GM21786 (cell line): ENCODE data around the gene TRAPPC12.
"Not testable (repeated sequence)": the region's sequence is repeated elsewhere in the genome, so short reads cannot be mapped to it uniquely, and the experiment has no call there.

Experiments
- ATAC-seq: cut with Tn5 transposase; IDR thresholded peaks from one replicate; pipeline ENCODE4 v1.9.1; 2021; ENCODE audit not compliant: unreplicated experiment

The TRAPPC12 gene

DNA sequence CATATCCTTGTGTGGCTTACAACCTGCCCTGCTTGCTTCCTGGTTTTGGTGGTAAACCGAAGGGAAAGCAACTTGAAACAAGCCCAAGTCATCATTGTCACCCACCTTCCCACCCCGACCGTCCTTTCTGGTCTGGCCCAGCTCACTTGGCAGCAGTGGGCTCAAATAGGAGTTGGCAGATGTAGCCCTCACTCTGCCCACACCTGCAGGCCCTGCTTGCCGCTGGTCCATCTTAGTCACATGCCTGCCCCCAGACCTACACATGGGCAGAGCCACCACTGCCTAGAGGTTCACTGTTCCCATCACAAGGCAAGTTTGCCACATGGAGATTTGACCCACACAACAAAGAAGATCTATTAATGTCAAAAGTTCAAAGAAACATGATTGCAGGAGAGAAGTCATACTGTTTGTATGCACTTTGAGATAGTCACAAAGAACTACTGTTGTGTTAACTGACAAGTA lies 11.2 kb upstream of the TRAPPC12 start:
- no peak for ATAC-seq

DNA sequence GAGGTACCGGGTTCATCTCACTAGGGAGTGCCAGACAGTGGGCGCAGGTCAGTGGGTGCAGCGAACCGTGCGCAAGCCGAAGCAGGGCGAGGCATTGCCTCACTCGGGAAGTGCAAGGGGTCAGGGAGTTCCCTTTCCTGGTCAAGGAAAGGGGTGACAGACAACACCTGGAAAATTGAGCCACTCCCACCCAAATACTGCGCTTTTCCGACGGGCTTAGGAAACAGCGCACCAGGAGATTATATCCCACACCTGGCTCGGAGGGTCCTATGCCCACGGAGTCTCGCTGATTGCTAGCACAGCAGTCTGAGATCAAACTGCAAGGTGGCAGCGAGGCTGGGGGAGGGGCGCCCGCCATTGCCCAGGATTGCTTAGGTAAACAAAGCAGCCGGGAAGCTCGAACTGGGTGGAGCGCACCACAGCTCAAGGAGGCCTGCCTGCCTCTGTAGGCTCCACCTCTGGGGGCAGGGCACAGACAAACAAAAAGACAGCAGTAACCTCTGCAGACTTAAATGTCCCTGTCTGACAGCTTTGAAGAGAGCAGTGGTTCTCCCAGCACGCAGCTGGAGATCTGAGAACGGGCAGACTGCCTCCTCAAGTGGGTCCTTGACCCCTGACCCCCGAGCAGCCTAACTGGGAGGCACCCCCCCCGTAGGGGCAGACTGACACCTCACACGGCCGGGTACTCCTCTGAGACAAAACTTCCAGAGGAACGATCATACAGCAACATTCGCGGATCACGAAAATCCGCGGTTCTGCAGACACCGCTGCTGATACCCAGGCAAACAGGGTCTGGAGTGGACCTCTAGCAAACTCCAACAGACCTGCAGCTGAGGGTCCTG lies 9.9 kb upstream of the TRAPPC12 start:
- not testable (repeated sequence) for ATAC-seq

DNA sequence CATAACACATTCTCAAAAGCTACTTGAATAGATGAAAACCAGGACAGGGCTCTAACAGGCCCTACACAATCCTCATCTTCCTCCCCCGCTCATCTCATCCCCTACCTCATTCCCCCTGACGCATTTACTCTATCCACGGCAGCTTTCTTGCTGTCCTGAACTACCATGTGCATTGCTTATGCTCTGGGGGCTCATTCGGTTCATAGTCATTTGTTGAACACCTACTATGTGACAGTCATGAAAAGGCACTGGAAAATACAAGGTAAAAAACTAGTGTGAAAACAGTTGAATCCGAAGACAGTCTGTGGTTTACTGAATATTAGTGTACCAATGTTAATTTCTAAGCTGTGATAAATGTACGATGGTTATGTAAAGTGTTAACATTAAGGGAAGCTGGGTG lies 2.7 kb upstream of the TRAPPC12 start:
- no peak for ATAC-seq

DNA sequence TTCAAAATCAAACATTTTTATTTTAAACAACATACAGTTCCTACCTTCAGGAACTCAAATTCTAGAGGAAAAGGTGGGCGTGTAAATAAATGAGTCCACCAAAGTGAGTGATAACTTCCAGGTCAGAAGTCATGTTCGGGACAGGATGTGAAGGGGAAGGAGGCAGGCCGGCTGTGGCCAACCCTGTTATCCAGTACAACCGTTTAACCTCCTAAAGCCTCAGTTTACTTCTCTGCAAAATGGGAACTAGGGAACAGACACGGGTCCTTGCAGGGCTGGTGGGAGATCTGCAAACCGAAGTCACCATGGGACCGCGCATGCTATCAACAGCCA lies 2.2 kb upstream of the TRAPPC12 start:
- ATAC-seq: peak; percentile 6

DNA sequence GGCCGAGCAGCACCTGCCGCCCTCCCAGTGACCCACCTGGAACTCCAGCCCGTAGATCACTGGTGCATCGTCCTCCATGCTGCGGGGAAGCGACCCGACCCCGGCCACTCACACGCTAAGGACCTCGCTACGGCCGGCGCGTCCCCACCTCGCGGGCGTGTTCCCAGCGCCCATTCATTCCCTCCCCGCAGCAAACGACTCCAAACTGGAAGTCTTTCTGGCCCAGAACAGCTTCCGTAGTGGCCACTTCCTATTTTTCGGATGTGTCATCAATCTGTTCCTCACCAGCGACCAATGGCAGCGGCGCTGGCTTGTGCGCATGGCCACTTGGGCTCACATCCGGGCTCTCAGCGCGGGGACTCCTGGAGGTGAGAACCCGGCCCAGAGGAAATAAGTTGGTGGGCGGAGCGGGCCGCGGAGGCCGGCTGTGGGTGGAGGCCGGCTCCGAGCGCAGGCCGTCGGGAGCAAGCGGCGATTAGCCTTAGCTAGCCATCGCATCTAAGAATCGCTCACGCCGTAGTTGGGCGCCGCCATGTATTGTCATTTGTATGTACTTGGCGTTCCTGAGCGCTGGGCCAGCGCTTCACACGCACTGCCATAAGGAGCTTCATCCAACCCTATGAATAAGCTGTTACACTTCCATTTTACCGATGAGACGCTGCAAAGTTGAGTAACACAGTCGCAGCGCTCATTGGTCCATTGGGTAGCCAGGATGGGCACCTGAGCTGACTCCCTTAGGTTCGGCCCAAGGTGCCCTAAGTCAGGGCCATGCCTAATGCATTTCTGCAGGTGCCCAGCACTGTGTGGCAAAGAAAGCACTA lies 1.7 kb upstream of the TRAPPC12 start, which contains the start of gene EIPR1:
Gene EIPR1, minus strand, starts transcription at position 207 of the 821 bp plus-strand sequence. Its CDS starts 129 bp downstream, at position 78.
- peak; percentile 81 for ATAC-seq

DNA sequence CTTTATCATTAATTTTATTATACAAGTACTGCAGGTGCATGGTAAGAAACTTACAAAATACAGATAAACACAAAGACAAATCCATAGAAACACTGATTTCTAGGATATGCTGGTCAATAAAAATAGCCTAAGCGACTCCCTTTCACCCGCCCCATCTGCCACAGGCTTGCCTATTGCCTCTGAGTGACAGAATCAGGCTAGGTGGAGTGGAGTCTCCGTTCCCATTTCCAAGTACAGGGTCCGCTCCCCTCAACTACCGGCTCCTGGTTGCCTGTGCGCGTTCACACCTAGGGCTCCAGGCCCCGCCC lies 201 bp upstream of the TRAPPC12 start:
- no peak for ATAC-seq

DNA sequence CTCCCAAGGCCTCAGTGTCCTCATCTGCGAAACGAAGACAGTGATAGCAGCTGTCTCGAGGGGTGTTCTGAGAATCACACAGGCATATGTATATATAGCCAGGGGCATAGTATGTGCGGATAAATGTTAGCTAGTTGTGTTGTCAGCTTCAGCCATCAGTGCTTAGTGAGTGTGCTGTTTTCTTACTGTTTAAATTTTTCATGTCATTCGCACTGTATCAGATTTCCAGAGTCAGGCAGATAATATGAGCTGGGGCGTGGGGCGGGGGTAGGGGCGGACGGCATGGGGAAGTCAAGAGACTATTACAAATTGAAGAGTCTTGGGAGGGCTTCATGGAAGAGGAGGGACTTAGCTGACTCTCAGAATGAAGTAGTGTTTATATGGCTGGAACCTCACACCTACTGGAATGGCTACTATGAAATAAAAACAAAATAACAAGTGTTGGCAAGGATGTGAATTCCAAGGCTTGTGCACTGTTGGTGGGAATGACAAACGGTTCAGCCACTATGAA lies 7.0 kb downstream of the TRAPPC12 start:
- no peak for ATAC-seq

DNA sequence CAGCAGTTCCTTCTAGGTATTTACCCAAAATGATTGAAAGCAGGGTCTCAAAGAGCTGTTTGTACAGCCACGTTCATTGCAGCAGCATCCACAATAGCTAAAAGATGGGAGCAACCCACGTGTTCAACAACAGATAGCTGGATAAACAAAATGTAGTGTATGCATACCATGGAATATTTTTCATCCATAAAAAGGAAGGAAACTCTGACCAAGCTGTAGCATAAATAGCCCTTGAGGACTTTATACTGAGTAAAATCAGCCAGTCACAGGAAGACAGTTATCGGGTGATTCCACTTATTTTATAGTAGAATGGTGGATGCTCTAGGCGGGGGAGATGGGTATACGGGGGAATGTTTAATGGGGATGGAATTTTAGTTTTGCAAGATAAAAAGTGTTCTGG lies 7.5 kb downstream of the TRAPPC12 start:
- no peak for ATAC-seq

DNA sequence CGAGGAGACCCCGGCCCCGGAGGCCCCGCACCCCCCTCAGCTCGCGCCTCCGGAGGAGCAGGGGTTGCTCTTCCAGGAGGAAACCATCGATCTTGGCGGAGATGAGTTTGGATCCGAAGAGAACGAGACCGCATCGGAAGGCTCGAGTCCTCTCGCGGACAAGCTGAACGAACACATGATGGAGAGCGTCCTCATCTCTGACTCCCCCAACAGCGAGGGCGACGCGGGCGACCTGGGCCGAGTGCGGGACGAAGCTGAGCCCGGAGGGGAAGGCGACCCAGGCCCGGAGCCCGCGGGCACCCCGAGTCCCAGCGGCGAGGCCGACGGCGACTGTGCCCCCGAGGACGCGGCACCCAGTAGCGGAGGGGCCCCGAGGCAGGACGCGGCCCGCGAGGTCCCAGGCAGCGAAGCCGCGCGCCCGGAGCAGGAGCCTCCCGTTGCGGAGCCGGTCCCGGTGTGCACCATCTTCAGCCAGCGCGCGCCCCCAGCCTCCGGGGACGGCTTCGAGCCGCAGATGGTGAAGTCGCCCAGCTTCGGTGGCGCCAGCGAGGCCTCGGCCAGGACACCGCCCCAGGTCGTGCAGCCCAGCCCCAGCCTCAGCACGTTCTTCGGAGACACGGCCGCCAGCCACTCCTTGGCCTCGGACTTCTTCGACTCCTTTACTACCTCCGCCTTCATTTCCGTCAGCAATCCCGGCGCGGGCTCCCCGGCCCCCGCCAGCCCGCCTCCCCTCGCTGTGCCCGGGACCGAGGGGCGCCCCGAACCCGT lies 8.3 kb downstream of the TRAPPC12 start:
- no peak for ATAC-seq

DNA sequence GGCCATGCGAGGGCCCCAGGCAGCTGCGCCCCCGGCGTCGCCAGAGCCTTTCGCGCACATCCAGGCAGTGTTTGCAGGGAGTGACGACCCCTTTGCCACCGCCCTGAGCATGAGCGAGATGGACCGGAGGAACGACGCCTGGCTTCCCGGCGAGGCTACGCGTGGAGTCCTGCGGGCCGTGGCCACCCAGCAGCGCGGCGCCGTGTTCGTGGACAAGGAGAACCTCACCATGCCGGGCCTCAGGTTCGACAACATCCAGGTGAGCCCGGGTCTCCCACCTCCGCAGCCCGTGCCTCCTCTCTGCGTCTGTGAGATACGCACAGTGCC lies 8.9 kb downstream of the TRAPPC12 start:
- ATAC-seq: no peak

DNA sequence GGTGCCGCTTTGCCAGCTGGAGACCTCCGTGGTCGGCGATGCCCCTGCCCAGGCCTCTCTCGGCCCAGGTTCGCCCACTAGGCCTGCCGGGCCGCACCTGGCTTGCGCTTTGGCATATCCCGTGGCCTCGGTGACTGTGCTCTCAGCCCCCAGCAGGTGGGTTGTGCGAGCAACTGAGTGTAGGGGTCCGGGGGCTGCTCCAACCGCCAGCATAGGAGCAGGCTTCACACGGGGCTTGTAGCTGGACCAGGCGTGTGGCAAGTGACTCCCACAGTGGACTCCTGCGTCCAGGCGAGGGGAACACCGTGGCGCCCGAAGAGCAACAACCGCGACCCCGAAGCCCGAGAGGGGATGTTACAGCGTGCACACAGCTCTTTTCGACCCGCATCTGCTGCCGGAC lies 9.7 kb downstream of the TRAPPC12 start:
- ATAC-seq: no peak

DNA sequence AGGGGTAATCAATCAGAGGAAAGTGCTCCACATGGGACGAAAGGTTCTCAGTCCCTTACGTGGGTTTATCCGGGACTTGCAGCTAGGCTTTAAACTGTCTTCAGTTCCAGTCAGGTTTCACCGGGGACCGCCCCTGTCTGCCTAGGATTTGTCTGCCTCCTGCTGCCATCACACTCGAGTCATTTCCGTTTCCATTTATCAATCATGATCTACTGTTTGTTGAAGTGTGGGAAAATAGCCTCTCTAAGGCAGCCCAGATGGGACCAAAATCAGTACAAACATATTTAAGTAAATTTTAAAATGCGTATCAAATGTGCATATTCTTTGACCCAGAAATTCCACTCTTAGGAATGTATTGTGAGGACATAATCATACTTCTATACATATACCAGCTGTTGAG lies 10.5 kb downstream of the TRAPPC12 start:
- ATAC-seq: no peak

DNA sequence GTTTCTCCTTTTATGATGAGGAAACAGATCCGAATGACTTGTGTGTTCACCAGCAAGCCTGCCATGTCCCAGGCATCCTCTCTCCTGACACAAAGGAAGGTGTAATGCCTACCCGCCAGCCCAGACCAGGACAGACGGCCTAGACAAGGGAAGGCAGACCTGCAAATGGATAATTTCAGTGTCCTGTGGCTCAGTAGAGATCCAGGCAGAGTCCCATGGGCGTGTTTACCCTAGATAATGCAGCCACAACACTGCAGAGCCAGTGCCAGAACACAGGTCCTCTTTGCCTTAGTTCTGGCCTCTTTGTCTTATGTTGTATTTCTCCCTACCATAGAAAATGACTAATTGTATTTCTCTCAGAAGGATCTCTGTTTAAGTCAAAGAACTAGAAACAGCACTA lies 12.7 kb downstream of the TRAPPC12 start:
- no peak for ATAC-seq

DNA sequence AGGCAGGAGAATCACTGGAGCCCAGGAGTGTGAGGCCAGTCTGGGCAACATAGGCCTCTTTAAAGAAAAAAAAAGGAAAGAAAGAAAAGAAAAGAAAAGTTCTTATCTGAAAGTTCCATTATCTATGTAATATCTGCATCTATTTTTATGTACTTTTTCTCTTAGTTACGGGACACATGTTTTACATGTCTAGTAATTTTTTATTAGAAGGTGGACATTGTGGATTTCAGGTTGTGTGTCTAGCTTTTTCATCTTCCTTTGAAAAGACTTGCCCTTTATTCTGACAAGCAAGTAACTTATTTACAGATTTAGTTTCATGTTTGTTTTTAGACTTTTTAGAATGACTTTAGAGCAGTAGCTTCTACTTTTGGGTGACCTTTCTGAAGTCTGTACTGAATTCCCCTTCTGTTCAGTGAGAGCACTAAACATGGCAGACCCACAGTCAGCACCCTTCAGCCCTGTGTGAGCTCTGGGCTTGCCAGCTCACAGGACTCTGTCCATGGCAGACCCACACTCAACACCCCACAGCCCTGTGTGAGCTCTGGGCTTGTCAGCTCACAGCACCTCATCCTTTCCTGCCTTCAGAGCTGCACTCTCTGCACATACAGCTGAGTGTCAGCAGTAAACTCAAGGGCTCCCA lies 17.5 kb downstream of the TRAPPC12 start:
- peak; percentile 69 for ATAC-seq

DNA sequence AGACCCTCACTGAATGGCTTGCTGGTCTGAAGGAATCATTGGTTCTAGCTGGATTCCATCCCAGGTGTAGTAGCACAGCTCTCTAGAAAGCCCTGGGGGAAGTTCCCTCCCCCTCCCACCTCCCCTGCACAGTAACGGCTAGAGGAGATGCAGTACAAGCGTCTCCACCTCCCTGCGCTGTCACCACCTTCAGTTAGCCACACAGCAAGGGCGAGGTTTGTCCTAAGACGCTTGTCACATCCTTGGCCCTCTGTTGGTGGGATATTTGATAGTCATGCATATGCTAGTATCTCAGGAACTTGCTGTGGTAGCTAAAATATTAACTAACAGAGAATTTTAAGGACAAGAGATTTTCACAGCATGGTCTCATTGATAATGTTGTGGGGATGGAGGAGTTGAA lies 19.4 kb downstream of the TRAPPC12 start:
- ATAC-seq: no peak

DNA sequence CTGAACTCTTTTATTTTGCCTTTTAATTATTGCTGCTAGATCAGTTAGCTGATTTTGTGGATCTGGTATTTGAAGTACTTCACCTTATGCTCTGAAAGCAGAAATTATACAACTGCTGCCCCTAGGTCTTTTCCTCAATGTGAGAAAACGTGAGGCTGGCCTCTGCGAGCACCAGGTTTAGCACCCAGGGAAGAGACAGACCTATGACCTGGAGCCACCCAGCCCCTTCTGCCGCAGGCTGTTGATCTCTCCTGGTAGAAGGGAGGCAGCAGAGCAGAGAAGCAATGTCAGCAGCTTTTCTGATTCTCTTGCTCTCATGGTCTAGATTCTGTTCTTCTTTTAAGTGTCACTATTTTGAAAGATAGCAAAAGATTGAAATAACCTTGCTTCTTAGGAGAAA lies 19.9 kb downstream of the TRAPPC12 start:
- no peak for ATAC-seq

DNA sequence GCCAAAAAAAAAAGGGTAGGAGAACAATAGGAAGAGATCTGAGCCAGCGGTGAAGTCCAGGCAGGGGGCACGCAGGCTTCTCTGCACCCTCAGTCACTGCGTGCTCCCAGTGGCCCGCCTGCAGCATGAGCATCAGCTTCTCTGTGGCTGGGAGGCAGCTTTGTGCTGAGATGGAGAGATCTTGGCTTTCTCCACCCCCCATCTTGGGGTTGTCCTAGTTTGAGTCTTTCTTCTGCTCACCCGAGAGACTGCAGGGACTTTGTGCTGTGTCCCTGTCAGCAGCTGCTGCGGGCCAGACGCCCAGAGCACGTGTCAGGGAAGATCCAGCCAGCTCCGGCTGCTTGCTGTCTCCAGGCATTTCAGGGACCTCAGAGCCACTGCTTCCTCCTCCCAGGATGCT lies 20.3 kb downstream of the TRAPPC12 start:
- no peak for ATAC-seq

DNA sequence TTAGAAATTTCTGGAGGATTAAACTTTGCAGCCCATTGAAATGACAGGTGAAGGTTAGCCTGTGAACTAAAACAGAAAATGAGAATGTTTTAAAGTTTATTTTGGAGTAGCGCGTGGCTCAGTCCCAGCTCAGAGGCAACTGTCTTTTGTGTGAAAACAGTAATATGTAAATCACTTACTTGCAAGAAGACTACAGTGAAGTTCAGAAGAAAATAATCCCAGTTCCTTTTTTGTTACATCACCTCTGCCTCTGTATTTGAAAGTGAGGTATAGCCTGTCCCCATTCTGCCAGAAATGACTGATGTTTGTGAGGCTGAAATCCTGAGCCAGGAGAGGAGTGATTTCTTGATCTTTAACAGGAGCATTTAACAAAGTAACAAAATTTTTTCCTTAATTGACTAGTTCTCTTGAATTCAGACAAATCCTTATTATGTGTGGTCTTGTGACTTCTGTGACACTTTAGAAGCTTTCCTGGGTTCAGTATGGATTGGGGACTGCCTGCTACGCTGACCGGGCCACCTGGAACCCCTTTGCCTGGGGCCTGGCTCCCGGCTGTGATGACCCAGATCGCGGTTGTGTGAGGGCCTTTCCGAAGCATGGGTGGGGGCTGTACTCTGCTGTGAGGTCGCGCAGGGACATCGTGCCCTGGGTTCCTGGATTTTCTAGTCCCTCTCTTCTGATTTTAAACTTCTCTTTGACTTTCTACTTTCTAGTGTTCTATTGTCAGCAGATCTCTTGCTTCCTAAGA lies 24.3 kb downstream of the TRAPPC12 start:
- ATAC-seq: peak; percentile 100

DNA sequence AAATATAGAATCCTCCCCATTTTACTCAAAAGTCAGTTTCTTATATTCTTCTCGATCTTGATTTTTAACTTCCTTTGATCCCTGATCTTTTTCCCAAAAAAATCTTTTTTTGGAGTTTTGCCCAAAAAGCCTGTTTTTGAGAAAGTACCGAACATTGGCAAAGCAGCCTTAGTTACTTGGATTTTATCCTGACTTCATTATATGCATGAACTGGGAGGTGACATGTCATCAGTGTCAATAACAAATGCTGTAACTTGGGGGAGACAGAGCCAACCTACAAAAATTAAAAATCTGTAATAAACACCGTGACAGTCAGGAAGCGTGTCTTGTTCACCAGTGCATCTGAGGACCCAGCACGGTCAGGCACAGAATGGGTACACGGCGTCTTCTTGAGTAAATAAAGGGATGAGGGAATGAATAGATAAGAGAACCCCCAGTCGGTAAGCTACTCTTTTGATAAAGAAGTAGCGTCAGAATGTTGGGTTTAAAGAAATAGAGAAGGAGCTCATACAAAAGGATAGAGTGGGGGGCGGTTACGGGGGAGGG lies 24.9 kb downstream of the TRAPPC12 start:
- ATAC-seq: no peak

DNA sequence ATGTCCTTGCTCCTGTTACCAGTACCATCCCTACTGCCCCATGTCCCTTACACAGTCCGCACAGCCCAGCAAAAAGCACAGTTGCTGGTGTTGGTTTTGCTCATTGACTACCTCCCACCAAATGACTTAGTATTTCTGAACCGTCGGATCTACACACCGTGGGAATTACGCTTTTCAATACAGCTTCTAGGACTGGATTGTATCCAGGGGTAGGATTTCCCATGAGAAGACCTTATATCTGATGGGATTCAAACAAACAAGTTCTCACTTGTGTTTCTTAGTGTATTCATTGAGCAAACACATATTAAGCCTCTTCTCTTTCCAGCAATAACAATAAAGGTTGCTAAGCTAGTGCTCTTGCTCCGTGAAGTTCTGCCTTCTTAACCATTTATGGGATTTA lies 25.8 kb downstream of the TRAPPC12 start:
- no peak for ATAC-seq
